Lower leg skin (tissue), 4 donors: ENCODE measurements around the gene C16orf90. TPM values are rescaled to one million over a fixed set of nuclear protein-coding genes. Genes with fewer than 3 reads are reported as not detected.
"Not testable (repeated sequence)": the region's sequence is repeated elsewhere in the genome, so short reads cannot be mapped to it uniquely, and the experiment has no call there.

Experiments
- DNase-seq, 2 donors: peaks; one replicate each; pipeline ENCODE4 v3.0.0-alpha.2; 2019; ENCODE audit warnings: low spot score in 2 of 2
- H3K4me3 ChIP-seq: fragments of 200-600 bp; sonication (generic); 2 replicates; pipeline ENCODE4 v1.5.1; 2017; ENCODE audit warnings: mild to moderate bottlenecking, low read depth; ENCODE audit not compliant: poor library complexity, severe bottlenecking
- POLR2A ChIP-seq, 2 donors: fragments of 450-650 bp; IDR thresholded peaks; one replicate each; pipeline ENCODE4 v1.6.1; 2016 to 2017; ENCODE audit warnings: antibody characterized with exemption in 2 of 2, mild to moderate bottlenecking in 1 of 2, moderate library complexity in 1 of 2
- WGBS, 2 donors: methylation state at CpG; one replicate each; pipeline ENCODE4 v1.1.5; 2018; 5-methylcytosine and 5-hydroxymethylcytosine counted together
- intact Hi-C: fragments of 100-400 bp; cut with DNase I; formaldehyde crosslinking; loops from one replicate; pipeline ENCODE4 v1.15.0; 2023; ENCODE audit warnings: low total_unique reads
- total RNA-seq, 4 donors: library from RNA; depleted of rRNA; stranded (reverse); fragments of >200 nt; gene quantifications; one replicate each; pipeline ENCODE4 v1.1.0, GENCODE V29; 2016
- TF ChIP-seq, protein P1 (sequence below), 3 donors: fragments of 450-650 bp; IDR thresholded peaks; one replicate each; pipeline ENCODE4 v1.5.1; 2016; ENCODE audit warnings: antibody characterized with exemption in 3 of 3, mild to moderate bottlenecking in 3 of 3, moderate library complexity in 2 of 3

The C16orf90 gene
- total RNA-seq, 4 donors from 2014 or later = not detected

DNA sequence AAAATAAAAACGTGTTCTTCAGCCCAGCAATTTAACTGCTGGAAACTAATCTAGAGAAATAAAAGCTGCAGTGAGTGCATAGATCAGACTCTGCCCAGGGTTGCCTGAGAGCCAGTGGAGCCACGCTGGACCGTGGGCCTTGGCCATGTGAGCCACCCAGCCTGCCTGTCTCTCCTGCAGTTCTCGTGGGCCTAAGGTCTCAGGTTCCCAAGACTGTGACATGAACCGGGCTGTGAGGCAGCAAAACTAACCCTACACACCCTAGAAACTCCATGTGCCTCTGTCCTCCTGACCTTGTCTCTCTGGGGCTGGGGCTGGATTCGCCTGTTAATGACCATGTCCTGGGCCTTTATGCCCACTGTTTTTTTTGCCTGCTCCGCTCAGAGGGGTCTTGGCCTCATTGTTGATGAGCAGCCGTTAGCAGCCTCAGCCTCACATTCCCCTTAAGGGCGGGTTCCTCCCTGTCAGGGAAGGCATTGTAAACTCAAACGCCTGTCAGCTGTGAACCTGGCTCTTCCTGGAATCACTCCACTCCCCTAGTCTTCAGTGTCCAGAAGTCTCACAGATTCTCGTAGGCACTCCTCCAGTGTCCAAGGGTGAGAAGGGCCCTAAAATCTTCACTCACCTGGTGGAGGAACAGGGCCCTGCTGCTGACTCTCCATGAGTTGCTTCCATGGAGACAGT, 16.9 kb downstream of the C16orf90 start:
- no peak for TF ChIP-seq POLR2A (IDR thresholded peaks at IDR 0.05)
- TF ChIP-seq, protein P1, sequence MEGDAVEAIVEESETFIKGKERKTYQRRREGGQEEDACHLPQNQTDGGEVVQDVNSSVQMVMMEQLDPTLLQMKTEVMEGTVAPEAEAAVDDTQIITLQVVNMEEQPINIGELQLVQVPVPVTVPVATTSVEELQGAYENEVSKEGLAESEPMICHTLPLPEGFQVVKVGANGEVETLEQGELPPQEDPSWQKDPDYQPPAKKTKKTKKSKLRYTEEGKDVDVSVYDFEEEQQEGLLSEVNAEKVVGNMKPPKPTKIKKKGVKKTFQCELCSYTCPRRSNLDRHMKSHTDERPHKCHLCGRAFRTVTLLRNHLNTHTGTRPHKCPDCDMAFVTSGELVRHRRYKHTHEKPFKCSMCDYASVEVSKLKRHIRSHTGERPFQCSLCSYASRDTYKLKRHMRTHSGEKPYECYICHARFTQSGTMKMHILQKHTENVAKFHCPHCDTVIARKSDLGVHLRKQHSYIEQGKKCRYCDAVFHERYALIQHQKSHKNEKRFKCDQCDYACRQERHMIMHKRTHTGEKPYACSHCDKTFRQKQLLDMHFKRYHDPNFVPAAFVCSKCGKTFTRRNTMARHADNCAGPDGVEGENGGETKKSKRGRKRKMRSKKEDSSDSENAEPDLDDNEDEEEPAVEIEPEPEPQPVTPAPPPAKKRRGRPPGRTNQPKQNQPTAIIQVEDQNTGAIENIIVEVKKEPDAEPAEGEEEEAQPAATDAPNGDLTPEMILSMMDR (IDR thresholded peaks at IDR 0.05) = no peak
- no peak overlapping the region for H3K4me3 ChIP-seq
- DNase-seq = no peak
- WGBS, 2 donors = 79 to 80% methylated on average over 11 of the region's 11 CpGs
- intact Hi-C loops = no loop called here

DNA sequence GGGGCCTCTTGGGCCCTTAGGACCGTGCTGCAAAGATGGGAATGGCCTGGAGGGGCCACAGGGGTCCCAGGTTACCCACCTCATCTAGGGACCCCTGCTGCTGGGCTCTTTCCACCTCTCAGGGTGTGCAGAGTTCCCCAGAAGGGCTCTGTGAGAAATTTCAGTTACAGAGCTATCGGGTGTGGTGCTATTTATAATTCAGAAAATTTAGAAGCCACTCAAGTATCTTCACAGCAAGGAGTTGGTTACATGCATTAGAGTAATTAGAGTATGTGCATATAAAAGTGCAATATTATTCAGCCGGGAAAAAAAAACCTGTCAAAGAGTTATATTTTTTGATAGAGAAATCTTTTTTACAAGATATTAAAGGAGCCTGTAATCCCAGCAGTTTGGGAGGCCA, 18.9 kb downstream of the C16orf90 start:
- no peak overlapping the region for H3K4me3 ChIP-seq
- intact Hi-C loops = no loop called here
- no peak for DNase-seq
- WGBS, 2 donors = 90 to 92% methylated on average over 3 of the region's 3 CpGs
- no peak for TF ChIP-seq POLR2A (IDR thresholded peaks at IDR 0.05)
- TF ChIP-seq, protein P1 (IDR thresholded peaks at IDR 0.05) = no peak

DNA sequence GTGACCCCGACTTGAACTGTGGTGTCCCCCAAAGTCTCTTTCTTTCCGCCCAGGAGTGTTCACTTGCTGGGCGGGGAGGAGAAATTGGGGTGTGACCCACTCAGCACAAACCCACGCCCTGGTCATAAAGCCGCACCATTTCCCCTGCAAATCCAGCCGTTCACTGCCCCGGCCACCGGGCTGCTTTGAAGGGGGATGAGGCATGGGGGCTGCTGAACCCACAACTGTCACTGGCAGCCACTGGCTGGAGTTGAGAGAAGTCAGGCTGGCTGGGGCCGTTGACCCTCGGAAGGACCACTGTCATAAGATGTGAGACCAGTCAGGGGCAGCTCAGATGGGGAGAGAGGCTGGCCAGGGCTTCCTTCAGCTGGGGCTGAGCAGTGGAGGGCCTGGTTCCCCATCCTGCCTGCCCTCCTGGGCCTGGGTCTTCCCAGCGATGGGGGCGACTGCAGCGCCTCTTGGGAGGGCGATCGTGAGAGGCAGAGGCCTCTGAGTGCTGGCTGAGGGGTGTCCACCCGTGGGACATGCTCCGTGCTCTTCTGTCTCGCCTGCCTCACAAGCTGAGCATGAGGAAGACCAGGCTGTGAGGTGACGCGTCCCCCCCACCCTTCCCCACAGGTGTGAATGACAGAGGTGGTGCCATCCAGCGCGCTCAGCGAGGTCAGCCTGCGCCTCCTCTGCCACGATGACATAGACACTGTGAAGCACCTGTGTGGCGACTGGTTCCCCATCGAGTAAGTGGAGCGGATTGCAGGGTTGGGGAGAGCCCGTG, 19.5 kb downstream of the C16orf90 start:
- WGBS, 2 donors = 93 to 95% methylated on average over 25 to 29 of the region's 29 CpGs
- H3K4me3 ChIP-seq = no peak overlapping the region
- DNase-seq = no peak
- TF ChIP-seq, protein P1 (IDR thresholded peaks at IDR 0.05) = no peak
- no peak for TF ChIP-seq POLR2A (IDR thresholded peaks at IDR 0.05)
- intact Hi-C loops = no loop called here

DNA sequence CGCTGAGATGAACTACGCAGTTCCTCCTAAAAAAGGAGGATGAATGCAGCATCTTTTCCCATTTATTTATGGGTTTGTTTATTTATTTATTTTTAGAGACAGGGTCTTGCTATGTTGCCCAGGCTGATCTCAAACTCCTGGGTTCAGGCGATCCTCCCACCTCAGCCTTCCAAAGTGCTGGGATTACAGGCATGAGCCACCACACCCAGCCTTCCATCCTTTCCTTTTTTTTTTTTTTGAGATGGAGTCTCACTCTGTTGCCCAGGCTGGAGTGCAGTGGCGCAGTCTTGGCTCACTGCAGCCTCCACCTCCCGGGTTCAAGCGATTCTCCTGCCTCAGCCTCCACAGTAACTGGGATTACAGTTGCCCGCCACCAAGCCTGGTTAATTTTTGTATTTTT, 20.4 kb downstream of the C16orf90 start:
- H3K4me3 ChIP-seq, intact Hi-C loops, DNase-seq: not testable (repeated sequence)
- 93 to 98% methylated on average over 7 of the region's 7 CpGs for WGBS, 2 donors

DNA sequence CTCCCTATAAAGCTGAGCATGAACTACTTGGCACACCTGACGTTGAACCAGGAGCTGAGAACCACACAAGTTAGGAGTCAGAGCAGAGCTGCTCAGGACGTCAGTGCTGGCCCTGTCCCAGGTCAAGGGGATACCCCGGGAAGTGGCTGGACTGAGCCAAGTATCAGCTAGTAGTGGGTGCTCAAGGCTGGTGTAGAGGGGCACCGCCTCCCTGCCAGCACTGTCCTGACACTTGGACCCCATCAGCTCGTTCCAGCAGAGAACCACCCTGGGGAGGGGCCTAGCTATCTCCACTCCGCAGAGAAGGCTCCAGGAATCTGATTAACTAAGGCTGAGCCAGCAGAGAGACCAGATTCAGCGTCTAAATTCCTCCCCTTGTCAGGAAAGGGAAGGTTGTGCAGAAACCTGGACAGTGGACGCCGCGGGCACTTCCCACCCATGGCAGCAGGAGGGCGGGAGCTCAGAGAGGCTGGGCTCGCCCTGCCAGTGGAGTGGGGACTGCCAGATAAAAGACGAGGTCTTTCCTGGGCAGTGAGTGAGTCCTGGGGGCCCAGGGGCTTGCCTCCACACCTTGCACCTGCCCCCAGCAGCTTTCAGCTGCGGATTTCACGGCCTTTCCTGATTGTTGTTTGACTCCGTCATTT, 21.0 kb downstream of the C16orf90 start:
- WGBS, 2 donors = 90 to 93% methylated on average over 12 to 16 of the region's 16 CpGs
- no peak for DNase-seq
- TF ChIP-seq, protein P1 (IDR thresholded peaks at IDR 0.05) = no peak
- TF ChIP-seq POLR2A (IDR thresholded peaks at IDR 0.05) = no peak
- H3K4me3 ChIP-seq = no peak overlapping the region
- intact Hi-C loops = no loop called here

DNA sequence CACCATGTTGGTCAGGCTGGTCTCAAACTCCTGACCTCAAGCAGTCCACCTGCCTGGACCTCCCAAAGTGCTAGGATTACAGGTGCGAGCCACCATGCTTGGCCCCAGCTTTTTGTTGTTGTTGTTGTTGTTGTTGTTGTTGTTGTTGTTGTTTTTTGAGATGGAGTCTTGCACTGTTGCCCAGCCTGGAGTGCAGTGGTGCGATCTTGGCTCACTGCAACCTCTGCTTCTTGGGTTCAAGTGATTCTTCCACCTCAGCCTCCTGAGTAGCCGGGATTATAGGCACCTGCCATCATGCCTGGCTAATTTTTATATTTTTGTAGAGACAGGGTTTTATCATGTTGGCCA, 21.7 kb downstream of the C16orf90 start:
- intact Hi-C loops, H3K4me3 ChIP-seq, DNase-seq: not testable (repeated sequence)
- 90 to 97% methylated on average over 3 of the region's 3 CpGs for WGBS, 2 donors
